ENCODE data around the gene ZNF716. TPM values are rescaled to one million over a fixed set of nuclear protein-coding genes. Genes with fewer than 3 reads are reported as not detected.

Gene ZNF716
- total RNA-seq, 1 donor from 2014 or later, result not detected

- no peak for DNase-seq (ENCODE audit: low spot score in 2 of 2, unreplicated experiment in 2 of 2)
- Mint-ChIP-seq H3K27ac (no peak overlapping the region), H3K4me3 (no peak overlapping the region), H3K9me3 (peaks cover 37% of the 10 kb centered on the region), H3K4me1 (no peaks in the 10 kb centered on the region), H3K36me3 (no peaks in the 10 kb centered on the region), H3K27me3 (ENCODE audit: low read depth) (no peaks in the 10 kb centered on the region)
- TF ChIP-seq, protein P1, sequence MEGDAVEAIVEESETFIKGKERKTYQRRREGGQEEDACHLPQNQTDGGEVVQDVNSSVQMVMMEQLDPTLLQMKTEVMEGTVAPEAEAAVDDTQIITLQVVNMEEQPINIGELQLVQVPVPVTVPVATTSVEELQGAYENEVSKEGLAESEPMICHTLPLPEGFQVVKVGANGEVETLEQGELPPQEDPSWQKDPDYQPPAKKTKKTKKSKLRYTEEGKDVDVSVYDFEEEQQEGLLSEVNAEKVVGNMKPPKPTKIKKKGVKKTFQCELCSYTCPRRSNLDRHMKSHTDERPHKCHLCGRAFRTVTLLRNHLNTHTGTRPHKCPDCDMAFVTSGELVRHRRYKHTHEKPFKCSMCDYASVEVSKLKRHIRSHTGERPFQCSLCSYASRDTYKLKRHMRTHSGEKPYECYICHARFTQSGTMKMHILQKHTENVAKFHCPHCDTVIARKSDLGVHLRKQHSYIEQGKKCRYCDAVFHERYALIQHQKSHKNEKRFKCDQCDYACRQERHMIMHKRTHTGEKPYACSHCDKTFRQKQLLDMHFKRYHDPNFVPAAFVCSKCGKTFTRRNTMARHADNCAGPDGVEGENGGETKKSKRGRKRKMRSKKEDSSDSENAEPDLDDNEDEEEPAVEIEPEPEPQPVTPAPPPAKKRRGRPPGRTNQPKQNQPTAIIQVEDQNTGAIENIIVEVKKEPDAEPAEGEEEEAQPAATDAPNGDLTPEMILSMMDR (IDR thresholded peaks at IDR 0.05; ENCODE audit: unreplicated experiment), result no peak
Measured at GRCh38 chr7:57423768-57424167, 26.2 kb upstream of the ZNF716 start.

DNA sequence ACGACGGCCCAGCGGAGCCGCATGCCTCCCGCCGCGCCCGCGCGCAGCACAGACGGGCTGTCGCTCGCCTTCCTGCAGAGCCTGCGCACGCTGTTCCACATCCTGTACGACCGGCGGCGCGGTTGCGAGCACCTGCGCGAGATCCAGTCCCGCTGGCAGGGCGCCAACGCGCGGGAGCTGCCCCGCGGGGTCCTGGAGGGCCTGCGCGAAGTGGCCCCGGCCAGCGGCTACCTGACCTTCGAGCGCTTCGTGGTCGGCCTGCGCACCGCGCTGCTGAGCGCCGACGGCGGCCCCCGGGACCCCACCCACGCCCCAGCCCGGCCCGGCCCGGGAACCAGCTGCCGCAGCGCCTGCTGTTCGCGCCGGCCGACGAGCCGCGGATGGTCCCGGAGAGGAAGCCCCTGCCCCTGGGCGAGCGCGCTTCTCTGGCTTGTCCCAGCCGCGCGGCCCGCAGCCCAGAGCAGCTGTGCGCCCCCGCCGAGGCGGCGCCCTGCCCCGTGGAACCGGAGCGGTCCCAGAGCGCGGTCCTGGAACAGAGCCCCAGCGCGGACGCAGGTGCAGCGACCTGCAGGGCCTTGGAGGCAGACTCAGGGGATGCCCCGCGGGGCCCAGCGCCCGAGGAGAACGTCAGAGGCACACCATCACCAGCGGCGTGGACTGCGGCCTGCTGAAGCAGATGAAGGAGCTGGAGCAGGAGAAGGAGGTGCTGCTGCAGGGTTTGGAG lies 25.3 kb upstream of the ZNF716 start:
- no peaks in the 10 kb centered on the region for H3K4me1 Mint-ChIP-seq
- DNase-seq (ENCODE audit: low spot score in 2 of 2, unreplicated experiment in 2 of 2), result no peak
- no peak overlapping the region for H3K27ac Mint-ChIP-seq
- TF ChIP-seq, protein P1 (IDR thresholded peaks at IDR 0.05; ENCODE audit: unreplicated experiment), result no peak
- peaks cover 42% of the 10 kb centered on the region for H3K9me3 Mint-ChIP-seq
- H3K4me3 Mint-ChIP-seq, result no peak overlapping the region
- H3K27me3 Mint-ChIP-seq (ENCODE audit: low read depth), result no peaks in the 10 kb centered on the region
- H3K36me3 Mint-ChIP-seq, result no peaks in the 10 kb centered on the region

- Mint-ChIP-seq H3K27ac (no peak overlapping the region), H3K36me3 (no peaks in the 10 kb centered on the region), H3K4me3 (no peak overlapping the region), H3K9me3 (peaks cover 45% of the 10 kb centered on the region), H3K27me3 (ENCODE audit: low read depth) (no peaks in the 10 kb centered on the region), H3K4me1 (no peaks in the 10 kb centered on the region)
- TF ChIP-seq, protein P1 (IDR thresholded peaks at IDR 0.05; ENCODE audit: unreplicated experiment), result no peak
- DNase-seq (ENCODE audit: low spot score in 2 of 2, unreplicated experiment in 2 of 2), result no peak
Measured at GRCh38 chr7:57425239-57425944, 24.6 kb upstream of the ZNF716 start.

GRCh38 chr7:57425969-57426628 lies 23.9 kb upstream of the ZNF716 start:
- H3K9me3 Mint-ChIP-seq, result peaks cover 49% of the 10 kb centered on the region
- H3K4me3 Mint-ChIP-seq, result no peak overlapping the region
- no peaks in the 10 kb centered on the region for H3K27me3 Mint-ChIP-seq (ENCODE audit: low read depth)
- TF ChIP-seq, protein P1 (IDR thresholded peaks at IDR 0.05; ENCODE audit: unreplicated experiment), result peak; percentile 57
- no peak for DNase-seq (ENCODE audit: low spot score in 2 of 2, unreplicated experiment in 2 of 2)
- no peak overlapping the region for H3K27ac Mint-ChIP-seq
- H3K4me1 Mint-ChIP-seq, result no peaks in the 10 kb centered on the region
- no peaks in the 10 kb centered on the region for H3K36me3 Mint-ChIP-seq

DNA sequence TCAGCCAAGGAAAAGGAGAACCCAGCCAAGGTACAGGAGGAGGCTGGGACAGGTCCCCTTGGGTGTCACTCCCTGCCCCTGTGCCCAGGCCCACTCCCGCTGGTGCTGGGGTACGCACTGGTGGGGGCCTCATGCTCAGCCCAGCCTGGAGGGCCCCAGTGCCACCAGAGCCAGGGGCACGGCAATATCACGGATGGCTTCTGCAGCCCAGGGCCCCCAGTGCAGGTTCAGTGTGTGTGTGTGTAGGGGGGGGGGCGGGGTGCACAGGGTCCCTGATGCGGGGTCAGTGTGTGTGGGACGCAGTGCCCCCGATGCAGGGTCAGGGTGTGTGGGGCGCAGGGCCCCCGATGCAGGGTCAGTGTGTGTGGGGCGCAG lies 23.4 kb upstream of the ZNF716 start:
- no peak overlapping the region for H3K27ac Mint-ChIP-seq
- no peak overlapping the region for H3K4me3 Mint-ChIP-seq
- peaks cover 49% of the 10 kb centered on the region for H3K9me3 Mint-ChIP-seq
- TF ChIP-seq, protein P1 (IDR thresholded peaks at IDR 0.05; ENCODE audit: unreplicated experiment), result no peak
- no peaks in the 10 kb centered on the region for H3K27me3 Mint-ChIP-seq (ENCODE audit: low read depth)
- no peaks in the 10 kb centered on the region for H3K4me1 Mint-ChIP-seq
- DNase-seq (ENCODE audit: low spot score in 2 of 2, unreplicated experiment in 2 of 2), result no peak
- no peaks in the 10 kb centered on the region for H3K36me3 Mint-ChIP-seq

Data from mesothelial cell of epicardium (in vitro differentiated cells).